GM18505 (cell line): ENCODE measurements around the gene ZBTB25.

Source experiments
- ATAC-seq: cut with Tn5 transposase; IDR thresholded peaks from one replicate; pipeline ENCODE4 v1.9.1; 2021; ENCODE audit not compliant: unreplicated experiment
- POLR2A ChIP-seq: IDR thresholded peaks from 4 replicates; pipeline ENCODE4 v1.6.1; 2011; ENCODE audit warnings: borderline replicate concordance; ENCODE audit not compliant: insufficient read depth, insufficient read length; ENCODE audit errors: extremely low read depth

The ZBTB25 gene

DNA sequence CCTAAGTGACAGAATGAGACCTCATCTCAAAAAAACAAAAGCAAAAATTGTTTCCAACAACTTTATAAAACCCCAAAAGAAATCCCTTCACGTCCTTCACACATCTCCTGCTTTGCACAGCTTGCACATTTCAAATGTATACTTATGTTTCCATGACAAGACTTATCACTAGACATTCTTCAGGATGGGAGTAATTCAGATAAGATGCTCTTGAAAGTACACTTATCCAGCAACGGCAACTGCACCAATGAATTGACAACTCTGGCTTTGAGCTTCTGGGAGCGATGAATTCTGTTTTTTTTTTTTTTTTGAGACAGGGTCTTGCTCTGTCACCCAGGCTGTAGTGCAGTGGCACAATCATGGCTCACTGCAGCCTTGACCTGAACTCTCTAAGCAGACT lies 69.1 kb downstream of the ZBTB25 start:
- no peak for TF ChIP-seq POLR2A
- no peak for ATAC-seq

DNA sequence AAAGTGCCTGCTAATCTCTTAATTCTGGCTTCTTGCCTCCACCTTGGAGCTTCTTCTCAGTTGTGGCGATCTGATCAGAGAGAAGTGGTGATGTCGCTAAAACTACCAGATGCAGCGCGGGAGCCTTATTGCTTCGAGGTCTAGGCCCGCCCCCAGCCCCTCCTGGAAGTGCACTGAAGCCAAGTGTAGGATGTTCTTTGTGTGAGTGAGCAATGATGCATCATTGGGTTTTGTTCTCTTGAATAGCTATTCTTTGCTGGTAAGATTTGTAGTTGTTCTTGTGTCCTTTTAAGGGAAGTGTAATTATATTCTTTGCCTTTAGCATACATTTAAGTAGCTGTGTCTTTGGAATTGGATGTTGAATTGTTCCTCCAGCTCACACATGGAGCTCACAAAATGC lies 79.7 kb downstream of the ZBTB25 start:
- no peak for ATAC-seq
- no peak for TF ChIP-seq POLR2A

DNA sequence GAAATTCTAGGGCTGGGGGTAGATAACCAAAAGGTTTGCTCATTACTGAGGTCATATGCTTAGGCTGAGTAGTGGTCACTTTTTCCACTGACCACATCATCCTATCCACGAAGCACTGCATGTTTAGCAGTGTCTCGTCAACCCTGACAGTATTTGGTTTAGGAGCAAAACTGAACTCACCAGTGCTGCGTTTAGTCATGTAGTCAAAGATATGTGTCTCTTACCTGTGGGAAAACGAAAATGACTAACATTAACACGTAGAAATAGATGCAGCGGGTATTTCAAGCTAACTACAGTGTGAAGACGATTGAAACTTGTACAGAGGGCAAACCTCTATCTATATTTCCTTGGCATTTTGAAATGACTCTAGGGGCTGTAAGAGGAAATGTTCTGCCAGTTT lies 80.9 kb downstream of the ZBTB25 start:
- no peak for TF ChIP-seq POLR2A
- ATAC-seq = no peak

DNA sequence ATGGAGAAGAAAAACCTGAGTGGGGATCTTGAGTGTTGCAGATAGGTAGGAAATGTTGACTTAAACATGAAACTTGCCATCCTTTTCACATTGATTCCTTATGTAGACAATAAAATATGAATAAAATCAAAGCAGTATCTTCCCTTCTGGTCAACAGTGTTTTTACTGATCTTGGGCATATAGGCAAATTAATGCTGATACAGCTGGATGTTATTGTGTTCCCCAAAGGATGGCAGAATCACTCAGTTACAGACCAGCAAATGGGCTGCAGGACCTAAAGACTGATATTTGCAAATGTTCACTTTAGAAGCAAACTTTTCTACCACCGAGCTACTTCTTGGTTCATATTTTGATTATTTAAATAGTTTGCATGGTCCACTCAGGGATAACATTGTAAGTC lies 81.6 kb downstream of the ZBTB25 start:
- no peak for TF ChIP-seq POLR2A
- ATAC-seq = no peak

DNA sequence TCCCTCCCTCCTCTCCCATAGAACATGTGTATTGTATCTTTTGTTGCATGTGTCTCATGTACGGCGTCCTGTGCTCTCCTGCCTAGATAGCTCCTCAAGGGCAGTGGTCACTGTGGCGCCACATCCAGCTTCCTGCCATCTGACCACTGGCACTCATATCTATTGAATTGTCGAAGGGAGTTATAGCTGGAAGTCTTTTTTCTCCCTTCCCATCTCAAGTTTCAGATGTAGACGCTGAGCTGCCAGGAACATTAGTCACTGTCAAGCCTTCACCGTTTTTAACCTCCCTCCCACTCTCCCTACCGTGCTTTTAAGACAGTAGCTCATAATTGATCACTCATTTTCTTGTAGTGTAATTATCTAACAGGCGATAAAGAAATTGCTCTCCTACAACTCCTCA lies 82.5 kb downstream of the ZBTB25 start:
- no peak for ATAC-seq
- no peak for TF ChIP-seq POLR2A

DNA sequence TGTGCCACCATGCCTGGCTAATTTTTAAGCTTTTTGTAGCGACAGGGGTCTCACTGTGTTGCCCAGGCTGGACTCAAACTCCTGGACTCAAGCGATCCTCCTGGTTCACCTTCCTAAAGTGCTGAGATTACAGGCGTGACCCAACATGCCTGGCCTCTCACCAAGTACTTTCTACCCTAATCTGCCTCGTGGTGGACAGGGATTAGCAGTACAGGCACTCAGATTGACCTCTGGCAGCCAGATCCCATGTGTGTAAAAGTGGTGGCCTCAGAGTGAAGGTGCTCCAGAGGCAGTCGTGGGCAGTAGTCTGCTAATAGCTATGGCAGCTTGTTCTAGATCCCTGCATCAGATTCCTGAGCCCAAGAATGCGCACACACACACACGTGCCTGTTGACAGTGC lies 84.6 kb downstream of the ZBTB25 start:
- TF ChIP-seq POLR2A = no peak
- no peak for ATAC-seq

DNA sequence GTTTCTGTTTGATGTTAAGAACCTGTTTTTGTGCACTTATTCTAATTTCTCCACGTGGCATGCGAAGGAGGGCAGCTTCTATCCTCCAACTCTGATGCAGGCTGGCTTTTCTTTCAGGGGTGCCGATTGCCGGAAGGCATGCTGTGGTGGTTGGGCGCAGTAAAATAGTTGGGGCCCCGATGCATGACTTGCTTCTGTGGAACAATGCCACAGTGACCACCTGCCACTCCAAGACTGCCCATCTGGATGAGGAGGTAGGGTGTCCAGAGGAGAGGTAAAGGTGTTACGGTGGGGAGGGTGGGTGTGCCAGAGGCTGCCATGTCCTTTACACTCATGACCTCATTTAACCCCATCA lies 85.9 kb downstream of the ZBTB25 start:
- no peak for ATAC-seq
- no peak for TF ChIP-seq POLR2A

DNA sequence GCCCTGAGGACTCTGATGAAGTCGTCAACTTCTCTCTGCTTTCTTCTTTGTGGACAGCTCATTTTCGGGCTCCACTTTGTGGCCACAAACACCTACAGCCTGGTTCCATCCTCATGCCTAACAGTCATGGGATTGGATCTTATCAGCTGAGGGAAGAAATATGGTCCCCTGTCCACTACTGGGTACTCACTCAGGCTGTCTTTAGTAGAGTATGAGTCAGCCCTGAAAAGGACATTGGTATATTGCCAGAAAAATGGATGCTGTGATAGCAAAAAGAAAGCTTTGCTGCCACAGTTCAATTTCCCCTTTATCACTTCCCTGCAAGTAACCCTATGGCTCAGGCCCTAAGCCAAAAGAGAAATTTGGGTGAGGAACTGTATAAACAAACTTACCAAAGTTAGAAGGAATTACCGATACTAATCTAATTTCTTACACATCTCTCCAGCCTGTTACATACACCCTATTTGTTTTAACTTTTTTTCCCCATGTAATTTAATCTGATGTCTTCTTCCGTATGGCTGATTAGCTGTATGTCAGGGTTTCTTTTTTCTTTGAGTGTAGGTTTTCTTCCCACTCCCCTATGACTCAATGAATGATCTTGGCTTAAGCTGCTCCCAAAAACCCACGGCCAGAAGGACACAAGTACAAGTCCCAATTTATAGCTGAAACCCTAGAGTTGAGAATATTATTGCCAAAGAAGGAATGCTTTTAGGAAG lies 86.4 kb downstream of the ZBTB25 start:
- TF ChIP-seq POLR2A = no peak
- no peak for ATAC-seq

DNA sequence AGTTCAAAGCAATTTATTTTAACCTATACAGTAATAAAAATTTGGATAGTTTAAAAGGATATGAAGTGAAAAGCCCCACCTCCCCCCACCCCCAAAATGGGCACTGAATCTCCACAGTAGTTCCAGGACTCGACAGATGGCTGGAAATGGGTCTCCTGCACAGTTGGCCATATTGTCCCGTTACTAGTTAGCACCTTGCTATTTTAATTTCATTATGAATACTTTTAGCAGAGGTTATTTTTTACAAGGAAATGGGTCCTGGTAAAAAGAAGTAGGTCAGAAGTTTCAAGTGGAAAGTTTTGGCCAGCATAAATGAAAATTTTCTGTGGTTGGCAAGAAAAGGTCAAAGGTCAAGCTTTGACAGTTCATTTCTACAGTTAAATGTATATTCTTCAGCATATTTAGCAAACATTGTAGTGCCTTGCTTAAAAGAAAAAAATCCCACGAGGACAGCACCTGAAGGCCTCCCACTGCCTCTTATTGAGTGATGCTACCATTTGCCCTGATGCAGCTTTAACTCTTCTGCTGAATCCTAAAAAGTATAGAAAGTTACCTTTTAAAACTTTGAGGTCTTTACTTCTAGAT lies 87.2 kb downstream of the ZBTB25 start:
- ATAC-seq = no peak
- TF ChIP-seq POLR2A = no peak

DNA sequence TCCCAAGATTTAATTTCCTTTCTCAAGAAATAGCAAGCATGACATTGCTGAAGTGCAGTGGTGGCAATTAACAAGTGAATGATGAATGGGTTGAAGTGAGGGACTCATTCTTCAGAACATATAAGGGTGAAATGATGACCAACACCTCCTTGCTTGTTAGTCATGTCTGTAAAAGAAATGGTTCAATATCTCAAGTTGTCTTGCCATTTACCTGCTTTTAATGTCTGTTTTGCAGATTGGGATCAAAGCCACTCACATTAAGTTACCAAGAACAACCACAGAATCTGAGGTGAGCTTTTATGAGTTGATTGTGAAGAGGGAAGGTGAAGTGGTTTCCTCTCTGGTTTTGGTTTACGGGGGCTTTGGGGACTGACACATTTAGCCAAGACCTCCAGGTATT lies 91.4 kb downstream of the ZBTB25 start:
- no peak for TF ChIP-seq POLR2A
- ATAC-seq = no peak

DNA sequence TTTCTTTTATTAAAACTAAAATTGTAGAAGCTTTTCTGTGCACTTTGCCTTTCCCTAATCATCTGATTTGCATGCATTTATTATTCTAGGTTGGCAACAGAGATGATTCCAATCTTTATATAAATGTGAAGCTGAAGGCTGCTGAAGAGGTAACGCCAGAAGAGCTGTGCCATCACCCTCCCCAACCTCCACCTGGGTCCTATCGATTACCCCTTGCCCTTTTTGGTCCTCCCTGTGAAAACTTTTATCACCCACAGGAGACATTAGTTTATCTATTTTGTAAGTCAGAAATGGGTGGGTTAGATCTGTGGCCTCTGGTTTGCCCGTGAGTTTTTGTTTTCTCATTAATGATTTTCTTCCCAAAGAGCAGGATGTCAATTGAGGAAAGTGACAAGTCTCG lies 92.6 kb downstream of the ZBTB25 start:
- no peak for TF ChIP-seq POLR2A
- no peak for ATAC-seq

DNA sequence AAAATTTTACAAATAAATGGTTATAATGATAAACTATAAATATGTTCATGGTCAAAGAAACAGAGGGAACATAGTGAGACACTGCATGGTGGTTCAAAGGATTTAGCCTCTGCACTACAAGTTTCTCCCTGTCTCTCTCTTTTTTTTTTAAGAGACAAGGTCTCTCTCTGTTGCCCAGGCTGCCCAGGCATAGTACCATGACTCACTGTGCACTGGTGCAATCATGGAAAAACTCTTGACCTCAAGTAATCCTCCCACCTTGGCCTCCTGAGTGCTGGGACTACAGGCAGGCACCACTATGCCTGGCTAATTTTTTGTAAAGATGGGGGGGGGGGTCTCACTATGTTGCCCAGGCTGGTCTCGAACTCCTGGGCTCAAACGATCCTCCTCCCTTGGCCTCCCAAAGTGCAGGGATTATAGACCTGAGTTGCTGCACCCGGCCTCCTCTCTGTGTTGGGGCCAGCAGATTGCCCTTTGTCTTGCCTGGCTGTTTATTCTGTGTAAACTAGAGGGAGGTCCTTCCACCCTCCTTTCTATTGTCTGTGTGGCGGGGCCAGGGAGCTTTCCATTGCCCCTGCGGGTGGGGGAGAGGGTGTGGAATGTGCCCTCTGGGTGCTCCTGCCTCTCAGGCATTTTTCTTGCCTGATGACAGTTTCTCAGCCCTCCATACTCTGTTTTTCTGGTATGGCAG lies 93.4 kb downstream of the ZBTB25 start:
- ATAC-seq = no peak

DNA sequence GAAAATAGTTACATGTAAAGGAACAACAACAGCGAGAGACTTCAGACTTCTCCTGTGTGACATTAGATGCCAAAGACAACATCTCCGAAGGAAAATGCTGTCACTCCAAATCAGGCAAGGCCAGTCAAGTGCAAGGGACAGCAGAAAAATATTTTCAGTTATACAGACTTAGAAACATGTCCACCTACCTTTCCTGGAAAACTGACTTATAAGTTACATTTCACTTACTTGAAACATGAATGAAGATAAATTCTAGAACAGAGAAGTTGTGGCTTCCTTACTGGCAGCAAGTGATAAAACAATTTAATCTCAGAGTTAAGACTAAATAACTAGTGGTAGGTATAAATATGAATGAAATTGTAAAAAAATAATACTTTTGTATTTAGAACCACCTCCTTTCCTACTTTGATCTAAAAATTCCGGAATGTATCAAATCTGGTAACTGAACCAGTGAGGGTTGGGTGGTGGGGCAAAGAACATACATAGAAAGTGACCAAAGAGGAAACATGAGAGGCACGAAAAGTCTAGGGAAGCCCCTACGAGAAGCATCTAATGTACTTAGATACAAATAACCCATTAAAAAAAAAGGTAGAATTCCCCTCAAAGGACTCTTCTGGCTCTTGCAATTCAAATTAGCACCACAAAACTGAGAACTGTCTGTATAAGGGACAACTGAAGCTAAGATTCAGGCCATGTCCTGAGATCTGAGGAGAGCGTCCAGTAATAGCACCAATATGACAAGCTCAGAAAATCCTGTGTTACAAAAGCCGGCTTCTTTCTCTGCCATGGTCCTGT lies 94.3 kb downstream of the ZBTB25 start:
- ATAC-seq = no peak
- no peak for TF ChIP-seq POLR2A

More for the DNA sequence above, 93.4 kb downstream of the ZBTB25 start:
- TF ChIP-seq POLR2A = no peak
